GM19328 (cell line): ENCODE measurements around the gene MCRS1.
"Not testable (repeated sequence)": the region's sequence is repeated elsewhere in the genome, so short reads cannot be mapped to it uniquely, and the experiment has no call there.

ENCODE experiments used
- ATAC-seq: cut with Tn5 transposase; IDR thresholded peaks from one replicate; pipeline ENCODE4 v1.9.1; 2021; ENCODE audit warnings: mild to moderate bottlenecking, moderate library complexity; ENCODE audit not compliant: unreplicated experiment

Gene MCRS1

DNA sequence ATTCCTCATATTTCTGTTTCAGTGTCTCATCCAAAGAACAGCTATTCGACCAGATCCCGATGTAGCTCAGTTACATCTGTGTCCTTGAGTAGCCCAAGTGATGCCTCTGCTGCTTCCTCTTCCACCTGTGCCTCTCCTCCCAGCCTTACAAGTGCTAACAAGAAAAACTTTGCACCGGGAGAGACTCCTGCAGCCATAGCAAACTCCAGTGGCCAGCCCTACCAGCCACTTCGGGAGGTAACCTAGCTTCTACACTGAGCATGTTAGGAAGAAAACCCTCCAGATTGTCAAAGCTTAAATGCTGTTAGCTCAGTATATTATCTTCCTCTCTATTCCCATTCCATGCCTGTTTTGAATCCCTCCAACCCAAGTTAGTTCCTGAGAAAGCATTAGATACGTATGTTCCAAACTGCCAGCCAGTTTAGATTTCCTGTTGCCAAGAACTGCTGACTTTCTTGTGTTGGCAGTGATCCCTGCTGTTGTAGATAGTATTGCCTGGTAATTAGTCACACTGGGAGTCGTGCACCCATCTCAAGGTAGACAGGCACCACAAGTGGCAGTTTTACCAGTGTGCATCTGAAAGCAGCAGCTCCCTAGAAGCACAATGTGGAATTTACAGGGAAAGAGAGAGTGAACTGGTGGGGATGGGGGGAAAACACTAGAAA is 43.1 kb downstream of the MCRS1 start:
- no peak for ATAC-seq

- ATAC-seq = no peak
Measured at GRCh38 chr12:49521389-49521788, 46.6 kb downstream of the MCRS1 start.

DNA sequence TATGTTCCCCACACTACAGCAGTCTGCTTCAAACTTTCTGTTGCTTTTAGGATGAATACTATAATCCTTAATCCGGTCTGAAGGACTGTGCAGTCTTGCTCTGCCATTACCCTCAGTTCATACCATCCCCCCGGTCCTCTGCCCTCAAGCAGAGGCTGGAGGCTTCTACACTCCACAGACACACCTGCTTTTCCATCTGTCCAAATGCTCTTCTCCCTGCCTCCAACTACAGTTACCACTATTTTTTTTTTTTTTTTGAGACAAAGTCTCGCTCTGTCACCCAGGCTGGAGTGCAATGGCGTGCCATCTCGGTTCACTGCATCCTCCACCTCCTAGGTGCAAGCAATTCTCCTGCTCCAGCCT is 48.4 kb downstream of the MCRS1 start:
- no peak for ATAC-seq

DNA sequence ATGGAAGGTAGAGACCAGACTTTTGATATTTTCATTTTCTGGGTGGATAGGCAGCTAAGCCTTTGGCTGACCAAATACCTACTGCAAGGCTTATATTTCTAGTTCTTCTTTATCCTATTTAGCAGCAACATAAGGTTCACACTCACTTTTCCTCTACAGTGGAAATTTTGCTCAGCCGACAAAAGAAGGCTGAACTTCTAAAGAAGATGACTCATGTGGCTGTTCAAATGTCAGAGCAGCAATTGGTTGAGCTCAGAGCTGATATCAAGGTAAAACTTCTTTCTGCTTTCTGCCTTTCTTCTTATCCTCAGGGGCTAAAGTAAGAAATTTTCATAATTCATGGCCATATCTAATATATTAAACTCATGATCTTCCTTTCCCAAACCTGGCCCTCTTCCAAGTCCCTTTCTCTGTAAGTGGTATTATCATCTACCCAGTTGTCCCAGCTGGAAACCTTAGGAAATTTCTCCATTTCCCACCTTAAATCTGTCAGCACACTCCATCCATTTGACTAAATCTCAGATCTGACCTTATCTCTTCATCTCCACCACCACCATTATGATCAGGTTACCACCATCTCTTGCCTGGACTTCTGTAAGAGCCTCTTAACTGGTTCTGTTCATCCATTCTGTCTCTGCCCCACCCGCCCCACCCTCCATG is 48.9 kb downstream of the MCRS1 start:
- no peak for ATAC-seq

DNA sequence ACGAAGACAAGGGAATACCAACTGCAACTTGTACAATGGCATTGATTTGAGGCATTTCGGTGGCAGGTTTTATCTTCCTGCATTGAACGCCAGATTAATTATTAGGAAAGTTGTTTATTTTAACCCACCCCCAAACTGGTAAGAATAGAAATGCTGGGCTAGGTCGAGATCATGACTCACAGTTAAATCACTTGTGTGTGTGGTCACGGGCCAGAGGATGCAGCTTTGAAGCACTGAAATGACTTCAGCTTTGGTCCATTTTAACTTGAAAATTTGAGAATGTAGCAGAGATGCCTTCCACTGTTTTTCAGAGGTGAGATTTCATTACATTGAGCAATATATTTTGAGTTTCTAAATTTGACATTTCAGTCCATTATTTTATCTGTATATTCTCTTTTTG is 52.7 kb downstream of the MCRS1 start:
- ATAC-seq = no peak

DNA sequence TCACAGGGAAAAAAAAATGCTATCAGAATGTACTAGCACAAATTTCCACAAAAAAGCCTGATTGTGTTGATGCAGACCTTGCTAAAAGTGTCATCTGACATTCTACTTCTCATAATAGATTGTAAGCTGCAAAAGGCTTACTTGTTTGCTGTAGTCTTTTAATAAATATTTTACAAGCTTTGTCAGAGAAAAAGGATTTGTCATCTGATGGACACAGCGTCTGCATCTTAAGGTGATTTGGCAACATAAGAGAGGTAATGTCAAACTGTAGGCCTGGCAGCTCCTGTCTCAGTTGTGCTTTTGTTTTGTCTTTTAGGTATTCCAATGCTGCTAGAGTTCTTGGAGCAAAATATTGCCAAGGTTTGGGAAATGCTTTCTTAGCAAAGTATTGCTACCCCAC is 55.4 kb downstream of the MCRS1 start:
- no peak for ATAC-seq

GRCh38 chr12:49511410-49511809 is 56.5 kb downstream of the MCRS1 start:
- ATAC-seq = no peak

DNA sequence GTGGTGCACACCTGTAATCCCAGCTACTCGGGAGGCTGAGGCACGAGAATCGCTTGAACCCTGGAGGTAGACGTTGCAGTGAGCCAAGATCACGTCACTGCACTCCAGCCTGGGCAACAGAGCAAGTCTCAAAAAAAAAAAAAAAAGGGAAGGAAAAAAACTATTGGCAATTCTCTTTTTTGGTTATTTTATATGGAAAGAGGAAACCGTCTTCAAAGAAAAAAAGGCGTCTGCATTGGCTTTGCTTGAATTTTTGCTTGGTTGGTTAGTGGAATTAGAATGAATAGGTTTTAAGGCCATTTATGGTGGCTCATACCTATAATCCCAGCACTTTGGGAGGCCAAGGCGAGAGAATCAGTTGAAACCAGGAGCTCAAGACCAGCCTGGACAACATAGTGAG is 58.3 kb downstream of the MCRS1 start:
- not testable (repeated sequence) for ATAC-seq
